A673 (cell line): ENCODE measurements around the gene ANKUB1.

Experiments used
- CTCF ChIP-seq: fragments of 300-800, 200-600 bp; sonication (generic); conservative IDR thresholded peaks from 2 replicates; pipeline ENCODE4 v1.5.1; 2017; ENCODE audit warnings: low read depth, mild to moderate bottlenecking, antibody characterized with exemption, low read length, moderate library complexity, mixed read lengths
- EZH2 ChIP-seq: fragments of 200-600 bp; sonication (generic); IDR thresholded peaks from 2 replicates; pipeline ENCODE4 v1.6.1; 2017; ENCODE audit warnings: borderline replicate concordance, low read depth, mild to moderate bottlenecking, mixed read lengths, antibody characterized with exemption, low read length; ENCODE audit not compliant: poor library complexity, severe bottlenecking

GRCh38 chr3:149815321-149815720 lies 23.0 kb upstream of the ANKUB1 start:
- TF ChIP-seq CTCF (no peak), EZH2 (no peak)
